Measurements from ENCODE around the gene VPS52.

VPS52 gene

DNA sequence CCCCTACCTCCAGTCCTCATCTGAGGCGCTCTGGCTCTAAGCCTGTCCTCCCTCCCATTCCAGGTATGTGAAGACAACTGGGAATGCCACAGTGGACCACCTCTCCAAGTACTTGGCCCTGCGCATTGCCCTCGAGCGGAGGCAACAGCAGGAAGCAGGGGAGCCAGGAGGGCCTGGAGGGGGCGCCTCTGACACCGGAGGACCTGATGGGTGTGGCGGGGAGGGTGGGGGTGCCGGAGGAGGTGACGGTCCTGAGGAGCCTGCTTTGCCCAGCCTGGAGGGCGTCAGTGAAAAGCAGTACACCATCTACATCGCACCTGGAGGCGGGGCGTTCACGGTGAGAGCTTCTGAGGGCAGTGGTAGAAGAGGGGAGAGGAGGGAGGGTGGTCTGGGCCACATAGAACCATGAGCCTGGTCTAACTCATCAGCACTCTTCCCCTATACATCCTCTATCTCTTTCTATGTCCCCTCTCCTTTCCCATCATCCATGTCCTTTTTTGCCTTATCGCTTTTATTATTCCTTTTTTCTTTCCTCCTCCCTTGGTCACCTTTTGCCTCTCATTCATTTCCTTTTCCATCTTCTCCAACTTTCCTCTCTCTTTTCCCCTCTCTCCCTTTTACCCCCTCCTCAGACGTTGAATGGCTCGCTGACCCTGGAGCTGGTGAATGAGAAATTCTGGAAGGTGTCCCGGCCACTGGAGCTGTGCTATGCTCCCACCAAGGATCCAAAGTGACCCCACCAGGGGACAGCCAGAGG, 59.8 kb downstream of the VPS52 start:
- TF ChIP-seq, protein P1, sequence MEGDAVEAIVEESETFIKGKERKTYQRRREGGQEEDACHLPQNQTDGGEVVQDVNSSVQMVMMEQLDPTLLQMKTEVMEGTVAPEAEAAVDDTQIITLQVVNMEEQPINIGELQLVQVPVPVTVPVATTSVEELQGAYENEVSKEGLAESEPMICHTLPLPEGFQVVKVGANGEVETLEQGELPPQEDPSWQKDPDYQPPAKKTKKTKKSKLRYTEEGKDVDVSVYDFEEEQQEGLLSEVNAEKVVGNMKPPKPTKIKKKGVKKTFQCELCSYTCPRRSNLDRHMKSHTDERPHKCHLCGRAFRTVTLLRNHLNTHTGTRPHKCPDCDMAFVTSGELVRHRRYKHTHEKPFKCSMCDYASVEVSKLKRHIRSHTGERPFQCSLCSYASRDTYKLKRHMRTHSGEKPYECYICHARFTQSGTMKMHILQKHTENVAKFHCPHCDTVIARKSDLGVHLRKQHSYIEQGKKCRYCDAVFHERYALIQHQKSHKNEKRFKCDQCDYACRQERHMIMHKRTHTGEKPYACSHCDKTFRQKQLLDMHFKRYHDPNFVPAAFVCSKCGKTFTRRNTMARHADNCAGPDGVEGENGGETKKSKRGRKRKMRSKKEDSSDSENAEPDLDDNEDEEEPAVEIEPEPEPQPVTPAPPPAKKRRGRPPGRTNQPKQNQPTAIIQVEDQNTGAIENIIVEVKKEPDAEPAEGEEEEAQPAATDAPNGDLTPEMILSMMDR (conservative IDR thresholded peaks at IDR 0.05; ENCODE audit: low read length): no peak
- no peak for DNase-seq (ENCODE audit: low read depth)
- H3K4me3 ChIP-seq (ENCODE audit: low read length): no peak overlapping the region

DNA sequence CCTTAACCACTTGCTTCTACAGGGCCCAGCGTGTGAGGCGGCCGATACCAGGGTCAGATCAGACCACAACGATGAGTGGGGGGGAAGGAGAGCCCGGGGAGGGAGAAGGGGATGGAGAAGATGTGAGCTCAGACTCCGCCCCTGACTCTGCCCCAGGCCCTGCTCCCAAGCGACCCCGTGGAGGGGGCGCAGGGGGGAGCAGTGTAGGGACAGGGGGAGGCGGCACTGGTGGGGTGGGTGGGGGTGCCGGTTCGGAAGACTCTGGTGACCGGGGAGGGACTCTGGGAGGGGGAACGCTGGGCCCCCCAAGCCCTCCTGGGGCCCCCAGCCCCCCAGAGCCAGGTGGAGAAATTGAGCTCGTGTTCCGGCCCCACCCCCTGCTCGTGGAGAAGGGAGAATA, 60.5 kb downstream of the VPS52 start:
- H3K4me3 ChIP-seq (ENCODE audit: low read length): no peak overlapping the region
- no peak for DNase-seq (ENCODE audit: low read depth)
- TF ChIP-seq, protein P1 (conservative IDR thresholded peaks at IDR 0.05; ENCODE audit: low read length): no peak

DNA sequence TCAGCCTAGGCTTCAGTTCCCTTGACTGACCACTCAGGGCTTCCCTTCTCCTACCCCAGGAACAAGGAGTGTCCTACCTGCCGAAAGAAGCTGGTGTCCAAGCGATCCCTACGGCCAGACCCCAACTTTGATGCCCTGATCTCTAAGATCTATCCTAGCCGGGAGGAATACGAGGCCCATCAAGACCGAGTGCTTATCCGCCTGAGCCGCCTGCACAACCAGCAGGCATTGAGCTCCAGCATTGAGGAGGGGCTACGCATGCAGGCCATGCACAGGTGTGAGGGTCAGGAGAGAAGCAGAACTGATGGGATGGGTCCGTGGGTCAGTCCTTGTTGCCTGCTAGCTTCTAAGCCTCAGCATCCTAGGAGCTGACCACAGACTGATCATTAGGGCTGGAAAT, 61.8 kb downstream of the VPS52 start:
- DNase-seq (ENCODE audit: low read depth): no peak
- H3K4me3 ChIP-seq (ENCODE audit: low read length): no peak overlapping the region
- TF ChIP-seq, protein P1 (conservative IDR thresholded peaks at IDR 0.05; ENCODE audit: low read length): no peak

DNA sequence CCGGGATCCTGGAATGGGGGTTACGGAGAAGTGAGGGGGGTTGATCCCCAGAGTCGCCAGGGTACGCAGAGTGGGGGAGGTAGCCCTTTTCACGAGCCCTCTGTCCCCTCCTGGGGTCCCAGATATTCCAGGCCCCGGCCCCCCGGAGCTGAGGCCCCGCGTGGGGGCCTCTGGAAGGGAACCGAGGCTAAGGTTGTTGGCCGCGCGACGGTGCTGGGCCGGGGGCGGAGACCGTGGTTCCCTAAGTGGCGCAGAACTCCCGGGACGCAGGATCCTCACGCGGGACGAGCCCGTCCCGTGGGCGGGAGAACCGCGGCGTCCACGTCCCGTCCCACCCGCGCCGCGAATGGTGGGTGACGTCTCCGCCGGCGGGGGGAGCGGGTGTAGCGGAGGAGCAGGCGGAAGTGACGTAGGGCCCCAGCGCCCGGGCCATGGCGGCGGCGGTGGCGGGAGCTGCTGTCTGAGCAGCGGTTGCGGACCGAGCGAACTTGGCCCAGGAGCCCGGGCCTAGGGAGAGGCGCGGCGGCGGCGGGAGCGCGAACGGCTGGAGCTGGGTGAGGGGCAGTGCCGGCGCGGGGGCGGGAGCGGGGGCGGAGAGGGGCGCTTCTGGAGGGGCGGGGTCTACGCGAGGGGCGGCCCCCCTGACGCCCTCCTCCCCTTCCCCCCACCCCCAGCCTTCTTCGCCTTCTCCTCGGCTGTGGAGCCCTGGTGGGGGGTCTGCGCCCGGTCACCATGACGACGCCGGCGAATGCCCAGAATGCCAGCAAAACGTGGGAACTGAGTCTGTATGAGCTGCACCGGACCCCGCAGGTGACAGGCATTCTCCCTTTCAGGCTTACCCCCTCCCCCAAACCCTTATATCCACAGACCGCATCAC, 63.3 kb downstream of the VPS52 start, which contains the start of gene RING1:
RING1 (plus strand) TSS at position 410 of the 877 bp plus-strand sequence; CDS start at position 733, 323 bp downstream.
- DNase-seq (ENCODE audit: low read depth): peak; percentile 76
- peak within 1 kb of the TSS; percentile 89 for H3K4me3 ChIP-seq (ENCODE audit: low read length)
- TF ChIP-seq, protein P1 (conservative IDR thresholded peaks at IDR 0.05; ENCODE audit: low read length): no peak

DNA sequence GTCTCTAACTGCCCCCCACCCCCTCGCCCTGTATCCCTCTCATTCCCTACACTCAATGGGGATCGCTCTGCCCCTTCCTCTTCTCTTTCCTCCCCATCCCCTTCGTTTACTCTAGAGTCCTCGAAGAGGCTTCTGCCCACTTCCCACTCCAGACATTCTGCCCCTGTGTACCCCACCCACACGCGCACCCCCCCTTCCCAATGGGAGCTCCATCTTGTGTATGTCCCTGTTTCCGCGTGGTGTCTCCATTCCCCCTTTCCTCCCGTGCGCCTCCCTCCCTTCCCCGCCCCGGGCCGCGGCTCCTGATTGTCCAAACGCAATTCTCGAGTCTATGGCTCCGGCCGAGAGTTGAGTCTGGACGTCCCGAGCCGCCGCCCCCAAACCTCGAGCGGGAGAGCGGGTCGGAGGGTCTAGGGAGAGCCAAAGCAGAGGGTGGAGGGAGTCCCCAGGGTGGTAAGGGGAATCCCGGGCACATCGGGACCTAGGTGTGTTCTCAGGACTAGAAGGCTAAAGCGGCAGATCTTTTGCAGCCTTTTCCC, 64.1 kb downstream of the VPS52 start:
- TF ChIP-seq, protein P1 (conservative IDR thresholded peaks at IDR 0.05; ENCODE audit: low read length): no peak
- peak; percentile 53 for DNase-seq (ENCODE audit: low read depth)
- peak overlapping the region; percentile 89 for H3K4me3 ChIP-seq (ENCODE audit: low read length)

DNA sequence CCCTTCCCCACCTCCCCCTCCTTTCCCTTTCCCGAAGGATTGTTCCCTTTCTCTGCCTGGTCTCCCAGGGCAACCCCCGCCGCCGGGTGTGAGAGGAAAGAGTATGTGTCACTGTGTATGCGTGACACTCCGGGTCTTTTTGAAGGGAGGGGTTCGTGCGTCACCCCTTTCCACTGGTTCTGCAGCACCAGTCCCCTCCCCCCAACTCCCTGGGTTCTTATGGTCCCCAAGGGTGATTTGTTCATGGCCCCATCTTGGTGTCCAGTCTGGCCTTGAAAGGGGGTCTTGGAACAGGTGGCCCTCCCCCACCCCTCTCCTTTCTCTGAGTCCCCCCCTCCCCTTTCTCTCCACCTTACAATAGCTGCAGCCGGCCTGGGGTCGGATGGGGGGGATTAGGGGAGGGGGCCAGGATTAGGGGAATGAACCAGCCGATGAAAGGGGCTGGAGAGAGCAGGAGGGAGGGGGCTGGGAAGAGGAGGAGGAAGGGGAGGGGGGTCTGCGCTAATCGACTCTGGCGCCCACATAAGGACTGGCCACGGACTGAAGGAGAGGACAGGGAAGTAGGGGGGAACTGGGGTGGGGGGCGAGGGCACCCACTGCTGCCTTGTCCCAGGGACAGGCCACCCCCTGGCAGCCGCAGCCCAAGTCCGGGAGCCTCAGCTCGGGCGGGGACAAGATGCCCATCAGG, 64.7 kb downstream of the VPS52 start:
- peak; percentile 61 for DNase-seq (ENCODE audit: low read depth)
- peak overlapping the region; percentile 89 for H3K4me3 ChIP-seq (ENCODE audit: low read length)
- TF ChIP-seq, protein P1 (conservative IDR thresholded peaks at IDR 0.05; ENCODE audit: low read length): no peak
